GM21526 (cell line): ENCODE results near the gene TNPO2.
A peak's percentile ranks its signal among the peaks of the same experiment; 100 is the strongest.
"Not testable (repeated sequence)": the region's sequence is repeated elsewhere in the genome, so short reads cannot be mapped to it uniquely, and the experiment has no call there.

Source experiments
- ATAC-seq: cut with Tn5 transposase; IDR thresholded peaks from one replicate; pipeline ENCODE4 v1.9.1; 2021; ENCODE audit warnings: moderate library complexity; ENCODE audit not compliant: unreplicated experiment, low FRiP score

TNPO2 gene

DNA sequence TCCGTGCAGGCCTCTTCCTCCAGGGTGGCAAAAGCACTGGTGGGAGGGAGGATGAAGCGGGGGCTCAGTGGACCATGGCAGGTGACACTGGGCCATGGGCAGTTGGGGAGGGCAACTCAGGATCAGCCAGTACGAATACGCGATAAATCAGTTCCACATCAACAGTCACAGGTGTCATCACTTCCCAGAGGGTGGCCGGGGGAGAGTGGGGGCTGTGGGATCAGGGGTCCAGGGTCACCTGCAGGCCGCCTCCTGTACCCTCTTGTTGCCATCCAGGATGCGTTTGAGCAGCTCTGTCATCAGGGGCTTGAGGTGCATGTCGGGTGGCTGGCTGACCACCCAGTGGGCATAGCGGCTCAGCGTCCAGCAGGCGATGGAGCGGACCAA, 17.4 kb downstream of the TNPO2 start:
- ATAC-seq = no peak

DNA sequence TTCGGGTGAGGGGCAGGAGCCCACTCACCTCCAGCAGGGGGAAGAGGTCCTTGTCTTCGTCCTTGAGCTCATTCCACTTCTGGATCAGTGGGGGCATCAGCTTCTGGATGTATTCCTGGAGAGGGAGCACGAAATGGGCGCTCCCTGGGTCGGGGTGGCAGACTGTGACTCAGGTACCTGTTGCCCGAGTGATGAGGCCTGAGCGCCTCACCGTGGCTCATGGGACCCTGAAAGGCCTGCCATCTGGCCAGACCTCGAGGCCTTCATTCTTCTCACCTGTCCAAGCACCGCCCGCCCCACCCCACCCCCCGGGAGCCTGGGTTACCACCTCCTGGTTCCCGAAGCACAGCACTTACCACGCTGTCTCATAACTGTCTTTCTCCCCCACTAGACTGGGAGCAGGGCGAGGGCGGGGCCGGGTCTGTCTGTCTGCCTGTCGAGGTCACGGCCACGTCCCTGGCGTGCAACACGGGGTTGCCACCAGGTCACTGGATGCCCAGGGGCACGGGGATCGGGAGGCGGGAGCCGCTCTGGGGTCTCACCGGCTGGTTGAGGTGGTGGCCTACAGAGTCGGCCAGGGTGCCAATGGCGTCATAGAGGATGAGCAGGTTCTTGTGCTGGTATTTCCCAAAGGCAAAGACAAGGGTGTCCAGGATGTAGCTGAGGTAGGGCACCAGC, 17.9 kb downstream of the TNPO2 start:
- no peak for ATAC-seq

DNA sequence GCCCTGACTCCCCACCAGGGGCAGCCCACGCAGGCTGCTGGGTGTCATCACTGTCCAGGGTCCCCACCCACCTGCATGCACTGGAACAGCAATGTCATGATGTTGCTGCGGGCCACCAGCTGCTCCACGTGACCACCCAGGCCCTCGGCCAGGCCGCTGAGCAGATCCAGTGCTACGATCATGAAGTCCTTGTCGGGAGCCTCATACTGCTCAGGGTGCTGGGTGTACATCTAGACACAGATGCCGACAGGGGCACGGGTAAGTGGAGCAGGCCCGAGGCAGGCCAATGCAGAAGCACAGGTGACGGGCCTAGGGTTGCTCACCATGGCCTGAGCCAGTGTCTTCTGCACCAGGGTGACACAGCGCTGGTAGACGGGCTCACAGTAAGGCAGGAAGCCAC, 18.6 kb downstream of the TNPO2 start:
- no peak for ATAC-seq

DNA sequence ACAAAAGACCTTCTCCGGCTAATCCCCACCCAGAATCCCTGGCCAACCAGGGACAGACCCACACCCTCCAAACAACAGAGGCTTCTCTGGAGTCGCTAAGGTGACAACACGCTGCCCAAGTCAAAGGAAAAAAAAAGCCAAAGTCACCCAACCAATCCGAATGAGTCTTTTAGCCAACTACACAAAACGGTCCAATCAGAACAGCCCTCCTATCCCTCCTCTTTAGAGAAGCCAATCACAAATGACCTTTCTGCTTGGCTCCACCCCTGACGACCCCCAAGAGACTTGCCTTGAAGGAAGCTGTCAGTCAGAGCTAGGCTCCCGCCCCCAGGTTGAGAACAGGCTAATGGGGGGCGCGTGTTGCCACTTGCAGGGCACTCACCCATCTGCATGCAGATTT, 20.7 kb downstream of the TNPO2 start:
- ATAC-seq = no peak

DNA sequence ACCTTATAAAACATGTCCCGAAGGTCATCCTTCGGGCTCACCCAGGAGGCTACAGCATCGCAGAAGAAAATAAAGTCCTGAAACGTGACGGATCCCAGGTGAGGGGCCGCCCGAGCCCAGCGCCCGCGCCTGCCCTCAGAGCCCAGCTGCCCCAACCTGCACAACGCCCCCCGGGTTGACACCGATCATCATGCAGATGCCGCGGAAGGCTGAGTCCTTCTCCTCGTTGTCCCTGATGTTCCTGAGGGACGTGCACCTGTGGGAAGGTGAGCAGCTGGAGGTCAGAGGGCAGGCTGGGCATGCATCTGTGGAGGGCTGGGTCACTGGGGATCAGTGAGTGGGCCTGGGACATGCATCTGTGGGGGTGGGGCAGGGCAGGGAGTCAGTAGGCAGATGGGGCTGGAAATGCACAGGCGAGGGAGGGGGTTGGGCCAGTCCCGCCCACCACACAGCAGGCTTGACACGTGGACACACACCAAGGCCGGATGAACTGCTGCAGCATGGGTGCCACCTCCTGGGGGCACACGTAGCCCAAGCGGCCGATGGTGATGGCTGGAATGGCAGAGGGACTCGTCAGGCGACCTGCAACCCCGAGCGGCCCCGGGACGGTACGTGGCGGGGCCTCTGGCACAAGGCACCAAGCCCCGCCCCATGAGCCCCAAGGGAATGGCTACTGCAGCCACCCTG, 22.0 kb downstream of the TNPO2 start:
- ATAC-seq = no peak

DNA sequence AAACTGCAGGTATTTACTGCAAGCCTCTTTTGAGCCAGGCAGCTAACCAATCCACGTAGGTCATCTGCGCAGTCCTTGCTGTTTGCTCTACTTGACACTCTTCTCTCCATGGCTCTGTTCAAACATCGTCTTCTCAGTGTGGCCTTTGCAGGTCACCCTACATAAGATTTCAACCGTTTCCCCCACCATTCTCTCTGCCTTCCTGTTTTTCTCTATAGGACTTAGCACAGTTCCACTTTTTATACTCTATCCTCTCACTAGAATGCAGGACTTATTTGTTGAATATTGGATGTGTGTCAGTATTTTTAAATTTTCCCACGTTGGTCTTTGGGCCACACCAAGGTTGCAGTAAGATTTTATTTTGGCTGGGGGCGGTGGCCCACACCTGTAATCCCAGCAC, 25.6 kb downstream of the TNPO2 start:
- ATAC-seq = no peak

DNA sequence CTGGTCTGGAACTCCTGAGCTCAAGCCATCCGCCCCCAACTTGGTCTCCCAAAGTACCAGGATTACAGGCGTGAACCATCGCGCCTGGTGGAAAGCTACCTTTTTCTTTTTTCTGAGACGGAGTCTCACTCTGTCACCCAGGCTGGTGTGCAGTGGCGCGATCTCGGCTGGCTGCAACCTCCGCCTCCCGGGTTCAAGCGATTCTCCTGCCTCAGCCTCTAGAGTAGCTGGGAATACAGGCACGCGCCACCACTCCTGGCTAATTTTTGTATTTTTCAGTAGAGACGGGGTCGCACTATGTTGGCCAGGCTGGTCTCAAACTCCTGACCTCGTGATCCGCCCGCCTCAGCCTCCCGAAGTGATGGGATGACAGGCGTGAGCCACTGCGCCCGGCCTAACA, 26.3 kb downstream of the TNPO2 start:
- ATAC-seq = not testable (repeated sequence)

DNA sequence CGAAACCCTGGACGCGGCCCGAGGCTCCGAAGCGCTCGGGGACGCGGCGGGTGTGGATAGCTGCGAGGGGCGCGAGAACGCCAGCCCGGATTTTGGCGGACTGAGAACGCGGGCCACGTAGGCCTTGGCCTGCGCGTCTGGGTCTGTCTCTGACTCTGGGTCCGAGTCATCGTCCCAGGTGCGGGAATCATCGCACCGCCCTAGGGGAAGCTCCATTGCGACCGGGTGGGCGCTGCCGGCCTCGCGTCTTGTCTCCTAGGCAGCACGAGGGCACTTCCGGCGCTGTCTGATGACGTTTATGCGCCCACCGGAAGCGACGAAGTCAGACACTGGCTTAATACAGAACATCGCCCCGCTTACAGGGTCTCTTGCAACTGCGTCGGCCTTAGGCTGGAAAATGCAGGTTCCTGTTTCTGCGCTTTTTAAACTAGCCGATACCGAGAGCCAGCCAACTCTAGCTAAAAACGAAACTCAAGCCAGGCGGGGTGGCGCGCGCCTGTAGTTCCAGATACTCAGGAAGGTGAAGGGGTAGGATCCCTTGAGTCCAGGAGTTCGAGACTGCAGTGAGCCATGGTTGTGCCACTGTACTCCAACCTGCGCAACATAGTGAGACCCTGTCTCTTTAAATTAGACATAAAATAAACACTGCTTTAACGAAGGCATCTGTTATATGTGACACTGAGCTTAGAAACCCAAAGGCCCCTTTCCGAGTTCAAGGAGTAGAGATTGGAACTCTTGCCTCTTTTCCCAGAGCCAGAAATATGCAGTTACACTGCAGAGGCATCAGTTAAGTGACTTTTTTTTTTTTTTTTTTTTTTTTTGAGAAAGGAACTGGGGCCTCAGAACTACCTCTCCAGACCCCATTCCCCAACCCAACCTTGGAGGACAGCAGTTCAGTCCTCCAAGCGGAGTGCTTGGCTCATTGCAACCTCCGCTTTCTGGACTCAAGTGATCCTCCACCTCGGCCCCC, 27.1 kb downstream of the TNPO2 start, which contains the start of gene FBXW9:
Gene FBXW9 (minus strand): TSS at position 266 of the 970 bp plus-strand sequence. CDS start 50 bp downstream, at position 216.
- peak; percentile 59 for ATAC-seq

DNA sequence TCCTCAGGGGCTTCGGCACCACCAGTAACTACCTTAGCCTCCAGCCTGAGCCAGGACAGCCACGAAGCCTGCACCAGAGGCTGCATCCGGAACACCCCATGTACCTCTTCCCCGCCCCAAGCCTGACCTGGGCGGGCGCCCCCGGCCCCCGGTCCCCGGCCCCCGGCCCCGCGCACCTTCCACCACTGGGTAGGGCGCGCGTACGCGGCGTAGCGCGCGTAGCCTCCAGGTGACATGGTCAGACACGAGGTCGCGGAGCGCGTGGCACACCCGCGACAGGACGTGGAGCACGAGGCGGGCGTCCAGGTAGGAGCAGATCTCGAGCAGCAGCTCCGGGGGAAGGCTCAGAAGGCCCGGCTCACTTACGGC, 27.8 kb downstream of the TNPO2 start:
- peak; percentile 22 for ATAC-seq

DNA sequence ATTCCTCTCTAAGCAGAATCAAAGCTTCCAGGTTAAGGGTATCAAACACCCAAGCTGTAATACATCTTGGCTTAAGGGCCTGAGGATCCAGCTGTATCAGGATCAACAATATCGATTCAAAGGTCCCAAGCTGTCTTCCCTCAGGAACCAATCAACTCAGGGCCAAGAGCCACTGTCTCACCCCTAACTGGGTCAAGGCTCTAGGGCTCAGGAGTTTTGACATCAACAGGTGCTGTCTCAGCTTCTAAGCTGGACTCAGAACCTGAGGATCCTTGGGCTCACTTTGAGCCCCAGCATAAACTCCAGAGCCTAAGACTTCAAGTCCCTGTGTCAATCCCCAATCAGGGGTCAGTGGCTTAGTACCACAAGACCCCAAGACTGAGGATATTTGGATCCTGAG, 28.2 kb downstream of the TNPO2 start:
- no peak for ATAC-seq

DNA sequence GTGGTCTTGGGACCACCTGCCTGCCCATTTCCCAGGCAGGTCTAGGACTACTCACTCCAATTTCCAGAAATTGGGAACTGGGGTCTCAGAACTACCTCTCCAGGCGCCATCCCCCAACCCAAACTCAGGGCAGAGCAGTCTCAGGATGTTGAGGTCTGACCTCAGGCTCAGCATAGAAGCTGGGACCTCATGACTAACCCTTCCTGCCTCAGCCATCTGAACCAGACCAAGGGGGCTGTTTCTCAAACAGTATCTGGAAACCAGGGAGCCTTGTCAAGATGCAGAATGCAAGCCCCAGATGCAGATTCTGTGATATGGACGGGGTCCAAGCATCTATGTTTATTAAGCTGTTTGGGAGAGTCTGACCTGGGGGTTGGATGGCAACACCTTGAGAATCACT, 28.6 kb downstream of the TNPO2 start:
- ATAC-seq = no peak

DNA sequence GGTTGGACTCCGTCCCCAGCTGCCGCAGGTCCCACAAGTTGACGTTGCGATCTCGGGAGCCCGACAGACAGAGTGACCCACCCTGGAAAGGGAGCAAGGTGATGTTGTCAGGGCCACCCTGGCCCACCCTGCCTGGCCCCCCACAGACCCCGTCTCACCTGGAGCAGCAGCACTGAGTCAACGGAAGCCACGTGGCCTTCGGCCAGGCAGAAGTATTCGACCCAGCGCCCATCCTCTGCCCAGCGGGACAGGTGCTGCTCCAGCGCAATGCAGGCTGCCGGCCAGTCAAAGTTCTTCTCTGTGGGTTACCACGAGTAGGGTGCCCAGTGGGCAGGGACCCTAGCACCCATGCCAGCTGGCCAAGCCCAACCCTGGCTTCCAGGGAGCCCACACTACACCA, 29.1 kb downstream of the TNPO2 start:
- ATAC-seq = no peak

DNA sequence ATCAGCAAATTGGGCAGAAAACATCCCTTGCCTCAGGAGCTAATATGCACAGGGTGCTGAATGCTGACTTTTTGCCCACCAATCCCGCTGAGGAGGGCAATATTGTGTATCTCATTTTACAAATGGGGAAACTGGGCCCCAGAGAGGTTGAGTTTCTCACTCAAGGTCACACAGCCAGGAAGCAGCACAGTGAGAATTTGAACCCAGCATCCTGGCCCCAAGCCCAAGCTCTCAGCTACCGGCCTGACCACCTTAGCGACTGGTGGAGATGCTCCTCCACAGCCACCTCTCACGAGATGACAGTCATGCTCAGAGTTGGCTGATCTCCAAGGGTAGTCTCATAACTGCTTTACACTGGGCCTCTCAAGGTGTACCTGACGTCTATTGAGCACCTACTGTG, 30.8 kb downstream of the TNPO2 start:
- no peak for ATAC-seq

DNA sequence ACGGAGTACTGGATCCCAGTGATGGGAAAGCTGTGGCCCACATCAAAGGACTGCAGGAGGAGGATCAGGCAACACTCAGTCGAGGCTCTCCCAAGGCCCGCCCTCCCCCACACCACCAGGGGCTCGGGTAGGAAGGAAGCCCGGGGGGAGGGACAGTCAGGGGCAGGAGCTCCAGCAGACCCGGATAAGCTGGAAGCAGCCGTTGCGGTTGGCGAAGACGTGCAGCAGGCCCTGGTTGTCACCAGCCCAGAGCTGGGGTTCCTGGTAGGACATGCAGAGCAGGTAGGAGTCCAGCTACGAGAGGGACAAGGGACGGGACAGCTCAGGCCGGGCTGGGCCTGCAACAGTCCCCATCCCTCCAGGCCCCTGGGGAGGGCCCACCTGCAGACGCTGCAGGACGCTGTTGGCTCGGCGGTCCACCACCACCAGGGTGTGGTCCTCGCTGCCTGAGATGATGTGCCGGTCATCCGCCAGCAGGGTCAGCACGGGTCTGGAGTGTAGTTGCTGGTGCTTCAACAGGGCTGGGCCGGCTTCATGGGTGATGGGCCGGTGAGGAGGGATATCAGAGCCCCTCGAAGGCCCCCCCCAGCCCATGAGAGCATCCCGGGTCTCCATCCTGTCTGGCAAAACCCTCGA, 34.0 kb downstream of the TNPO2 start:
- ATAC-seq = no peak

DNA sequence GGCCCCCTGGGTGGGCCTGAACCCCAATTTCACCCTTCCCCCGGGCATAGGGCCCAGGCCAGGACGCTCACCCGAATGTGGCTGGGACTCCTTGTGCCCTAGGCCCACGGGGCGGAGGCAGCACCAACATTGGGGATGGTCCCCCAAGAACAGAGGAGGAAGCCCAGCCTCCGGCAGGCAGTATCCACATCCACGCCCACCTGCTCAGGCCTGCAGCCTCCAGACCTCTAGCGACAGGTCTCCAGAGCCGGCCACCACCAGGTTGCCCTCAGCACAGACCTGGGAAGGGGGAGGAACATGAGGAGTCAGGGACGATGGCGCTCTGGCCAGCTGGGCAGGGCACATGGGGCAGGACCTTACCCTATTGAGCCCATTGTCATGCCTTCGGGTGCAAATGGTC, 34.7 kb downstream of the TNPO2 start:
- no peak for ATAC-seq

DNA sequence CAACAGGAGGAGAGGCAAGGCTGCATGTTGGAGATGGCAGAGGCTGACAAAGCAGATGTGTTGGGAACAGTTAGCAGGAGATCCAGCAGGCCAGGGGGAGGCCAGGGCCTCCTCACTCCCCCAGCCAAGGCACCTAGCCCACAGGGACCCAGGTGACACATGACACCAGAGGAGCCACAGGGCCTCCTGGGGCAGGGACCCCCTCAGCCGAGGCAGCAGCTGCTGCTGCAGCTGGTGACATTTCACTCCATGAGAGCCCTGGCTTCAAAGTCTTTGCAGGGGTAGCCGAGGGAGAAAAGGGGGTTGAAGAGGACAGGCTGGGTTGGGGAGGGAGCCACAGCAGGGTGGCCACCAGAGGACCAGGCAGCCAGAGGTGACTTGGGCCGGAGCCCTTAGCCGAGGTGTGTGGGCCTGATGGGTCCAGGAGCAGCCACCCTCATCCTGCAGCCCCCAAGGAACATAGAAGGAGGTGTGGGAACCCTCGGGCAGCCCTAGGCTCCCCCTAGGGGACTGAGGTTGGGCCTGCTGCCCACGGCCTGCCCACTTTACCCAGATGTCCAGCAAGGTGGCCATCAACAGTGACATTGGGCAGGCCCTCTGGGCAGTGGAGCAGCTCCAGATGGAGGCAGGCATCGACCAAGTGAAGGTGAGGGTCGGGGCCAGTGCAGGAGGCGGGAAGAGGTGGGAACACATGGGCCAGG, 36.1 kb downstream of the TNPO2 start, which contains the start of gene GNG14:
Gene GNG14 (plus strand): TSS at position 503 of the 701 bp plus-strand sequence. CDS start 51 bp downstream, at position 554.
- ATAC-seq = no peak

DNA sequence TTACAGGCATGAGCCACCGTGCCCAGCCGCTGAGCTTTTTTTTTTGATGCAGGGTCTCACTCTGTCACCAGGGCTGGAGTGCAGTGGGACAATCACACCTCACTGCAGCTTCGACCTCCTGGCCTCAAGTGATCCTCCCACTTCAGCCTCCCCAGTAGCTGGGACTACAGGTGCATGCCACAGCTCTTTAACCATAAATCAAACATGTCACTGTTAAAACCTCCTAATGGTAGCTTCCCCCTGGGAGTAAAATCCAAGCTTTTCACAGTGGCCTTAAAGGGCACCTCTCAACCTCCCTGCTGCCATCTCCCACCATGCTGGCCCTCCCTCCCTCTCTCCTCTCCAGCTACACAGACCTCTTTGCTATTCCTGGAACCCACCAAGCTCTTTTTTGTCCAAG, 37.9 kb downstream of the TNPO2 start:
- no peak for ATAC-seq

DNA sequence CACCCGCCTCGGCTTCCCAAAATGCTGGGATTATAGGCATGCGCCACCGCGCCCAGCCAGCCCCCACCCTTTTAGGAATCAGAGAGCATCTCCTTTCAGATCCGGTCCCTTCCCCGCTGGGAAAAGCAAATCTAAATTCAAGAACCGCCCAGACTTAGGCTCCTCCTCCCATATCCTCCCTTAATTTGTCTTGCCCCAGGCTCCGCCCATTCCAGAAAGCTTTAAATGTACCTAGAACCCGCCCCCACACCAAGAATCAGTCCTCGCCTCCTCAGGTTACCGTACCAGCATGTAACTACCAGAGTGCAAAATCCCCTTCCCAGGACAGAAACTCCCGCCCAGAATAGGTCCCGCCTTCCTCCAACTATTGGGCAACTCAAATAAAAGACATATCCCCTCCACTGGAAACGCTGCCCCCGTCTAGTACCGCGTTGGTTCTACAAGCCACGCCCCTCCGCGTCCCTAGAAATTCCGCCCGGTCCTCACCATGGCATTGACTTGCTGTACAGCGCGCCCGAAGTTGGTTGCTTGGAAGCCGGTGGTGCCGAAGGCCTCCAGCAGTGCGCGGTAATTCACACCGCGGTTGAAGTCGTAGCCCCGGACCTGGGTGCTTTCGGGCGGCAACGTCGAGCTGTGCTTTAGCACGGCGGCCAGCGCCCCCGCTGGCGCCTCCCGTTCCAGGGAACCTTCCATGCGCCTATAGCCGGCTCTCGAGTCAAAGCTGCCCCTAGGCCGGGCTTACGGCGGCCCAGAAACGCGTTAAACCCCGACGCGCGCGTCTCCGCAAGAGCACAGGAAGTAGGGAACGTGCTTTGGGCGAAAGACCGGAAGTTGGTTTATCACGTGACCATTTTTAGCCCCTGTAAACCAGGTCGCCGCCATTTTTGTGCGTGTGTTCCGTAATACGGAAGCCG, 42.4 kb downstream of the TNPO2 start, which contains the start of gene DHPS:
Gene DHPS (minus strand): TSS at position 807 of the 914 bp plus-strand sequence. CDS start 114 bp downstream, at position 693.
- peak; percentile 54 for ATAC-seq

DNA sequence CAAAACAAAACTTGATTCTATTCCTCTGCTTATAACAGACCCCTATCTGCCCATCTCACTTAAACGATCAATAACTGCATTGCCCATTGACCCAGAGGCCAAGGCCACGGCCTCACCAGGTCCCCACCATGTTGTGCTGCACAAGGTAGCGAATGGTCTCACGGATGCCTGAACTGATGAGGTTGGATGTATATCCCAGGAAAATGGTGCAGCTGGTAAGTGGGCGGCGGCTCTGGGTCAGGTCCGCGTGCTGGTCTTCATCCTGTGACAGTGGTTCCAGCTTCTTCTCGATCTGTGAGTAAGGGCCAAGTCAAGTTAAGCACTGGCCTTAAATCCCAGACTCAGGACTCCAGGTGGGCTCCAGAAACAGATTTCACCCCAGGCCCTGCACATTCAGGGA, 43.7 kb downstream of the TNPO2 start:
- no peak for ATAC-seq
